Mucosa of descending colon (tissue), 3 donors: ENCODE data around the gene ARID1B. TPM values are rescaled to one million over a fixed set of nuclear protein-coding genes. Genes with fewer than 3 reads are reported as not detected.

Source experiments
- ATAC-seq: fragments of 200-7000 bp; cut with Tn5 transposase; one replicate; pipeline ENCODE4 v1.9.1; 2020; ENCODE audit warnings: mild to moderate bottlenecking, moderate library complexity
- DNase-seq, 3 donors: peaks; one replicate each; pipeline ENCODE4 v3.0.0-alpha.2; 2020
- H3K36me3 ChIP-seq: fragments of 200-600 bp; one replicate; pipeline ENCODE4 v1.8.0; 2021; ENCODE audit warnings: low read depth, mild to moderate bottlenecking
- H3K4me1 ChIP-seq: fragments of 200-600 bp; one replicate; pipeline ENCODE4 v1.8.0; 2021; ENCODE audit warnings: low read depth, mild to moderate bottlenecking
- H3K4me3 ChIP-seq: fragments of 200-600 bp; one replicate; pipeline ENCODE4 v1.8.0; 2021; ENCODE audit warnings: mild to moderate bottlenecking
- H3K9me3 ChIP-seq: fragments of 200-600 bp; one replicate; pipeline ENCODE4 v1.8.0; 2021; ENCODE audit warnings: mild to moderate bottlenecking
- intact Hi-C, 2 donors: fragments of 100-400 bp; cut with DNase I in 1 of 2; cut with micrococcal nuclease in 1 of 2; formaldehyde crosslinking; loops; one replicate each; pipeline versions ENCODE4 v1.11.0 to v1.11.1; 2022; cut with DNase I, micrococcal nuclease
- total RNA-seq, 3 donors: library from RNA; stranded (reverse); fragmentation: NEBNext Ultra II Directional in 2 of 3; extraction: Animal tissue kit (Norgen Biotek cat#: 25700) in 2 of 3; gene quantifications; one replicate each; pipeline versions ENCODE4 v1.2.1 to v1.2.4, GENCODE V29; 2021 to 2023
- TF ChIP-seq, protein P1 (sequence below): fragments of 200-600 bp; IDR thresholded peaks from one replicate; pipeline ENCODE4 v1.8.0; 2022; ENCODE audit warnings: antibody characterized with exemption, mild to moderate bottlenecking
- donor health status: DM: no; HTN: no; CAD: no; lungs with moderate emphysema.
- donor health status: DM: no; HTN: no; CAD: no.
- donor health status: DM: no; HTN: yes; CAD: no.

Gene ARID1B
- total RNA-seq, 3 donors from 2014 or later: 71.8 to 102 (median 101) TPM

DNA sequence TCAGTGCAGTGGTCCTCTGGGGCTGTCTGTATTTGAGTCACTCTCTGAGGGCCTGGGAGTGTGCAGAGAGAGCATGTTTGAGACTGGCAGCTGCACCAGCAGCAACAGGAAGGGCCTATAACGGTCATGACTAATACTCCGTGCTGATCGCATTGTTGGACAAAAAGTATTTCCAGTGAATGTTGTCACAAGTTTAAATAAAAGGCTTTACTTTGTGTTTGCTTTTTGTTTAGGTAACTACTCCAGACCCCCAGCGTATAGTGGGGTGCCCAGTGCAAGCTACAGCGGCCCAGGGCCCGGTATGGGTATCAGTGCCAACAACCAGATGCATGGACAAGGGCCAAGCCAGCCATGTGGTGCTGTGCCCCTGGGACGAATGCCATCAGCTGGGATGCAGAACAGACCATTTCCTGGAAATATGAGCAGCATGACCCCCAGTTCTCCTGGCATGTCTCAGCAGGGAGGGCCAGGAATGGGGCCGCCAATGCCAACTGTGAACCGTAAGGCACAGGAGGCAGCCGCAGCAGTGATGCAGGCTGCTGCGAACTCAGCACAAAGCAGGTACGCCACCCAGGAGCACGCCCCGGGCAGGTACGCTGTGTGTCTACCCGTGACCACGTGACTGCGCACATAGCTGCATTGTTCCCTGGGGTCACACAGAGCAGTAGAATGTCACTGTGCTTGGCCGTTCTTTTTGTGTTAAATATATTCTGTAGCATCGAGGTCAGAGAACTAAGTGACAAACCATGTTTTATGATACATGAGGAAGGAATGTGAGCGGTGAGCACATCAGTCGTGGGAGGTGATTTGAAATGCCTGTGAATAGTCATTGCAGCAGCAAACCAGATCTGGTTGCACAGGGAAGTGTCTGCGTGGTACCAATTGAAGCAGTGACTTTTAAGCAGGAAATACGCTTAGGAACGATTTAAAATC lies 371.5 kb downstream of the ARID1B start:
- no peaks in the 10 kb centered on the region for H3K36me3 ChIP-seq
- DNase-seq: no peak
- ATAC-seq: no peak
- TF ChIP-seq, protein P1, sequence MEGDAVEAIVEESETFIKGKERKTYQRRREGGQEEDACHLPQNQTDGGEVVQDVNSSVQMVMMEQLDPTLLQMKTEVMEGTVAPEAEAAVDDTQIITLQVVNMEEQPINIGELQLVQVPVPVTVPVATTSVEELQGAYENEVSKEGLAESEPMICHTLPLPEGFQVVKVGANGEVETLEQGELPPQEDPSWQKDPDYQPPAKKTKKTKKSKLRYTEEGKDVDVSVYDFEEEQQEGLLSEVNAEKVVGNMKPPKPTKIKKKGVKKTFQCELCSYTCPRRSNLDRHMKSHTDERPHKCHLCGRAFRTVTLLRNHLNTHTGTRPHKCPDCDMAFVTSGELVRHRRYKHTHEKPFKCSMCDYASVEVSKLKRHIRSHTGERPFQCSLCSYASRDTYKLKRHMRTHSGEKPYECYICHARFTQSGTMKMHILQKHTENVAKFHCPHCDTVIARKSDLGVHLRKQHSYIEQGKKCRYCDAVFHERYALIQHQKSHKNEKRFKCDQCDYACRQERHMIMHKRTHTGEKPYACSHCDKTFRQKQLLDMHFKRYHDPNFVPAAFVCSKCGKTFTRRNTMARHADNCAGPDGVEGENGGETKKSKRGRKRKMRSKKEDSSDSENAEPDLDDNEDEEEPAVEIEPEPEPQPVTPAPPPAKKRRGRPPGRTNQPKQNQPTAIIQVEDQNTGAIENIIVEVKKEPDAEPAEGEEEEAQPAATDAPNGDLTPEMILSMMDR: no peak
- H3K4me3 ChIP-seq: no peak overlapping the region
- intact Hi-C loops: no loop called here
- no peaks in the 10 kb centered on the region for H3K4me1 ChIP-seq
- no peaks in the 10 kb centered on the region for H3K9me3 ChIP-seq

DNA sequence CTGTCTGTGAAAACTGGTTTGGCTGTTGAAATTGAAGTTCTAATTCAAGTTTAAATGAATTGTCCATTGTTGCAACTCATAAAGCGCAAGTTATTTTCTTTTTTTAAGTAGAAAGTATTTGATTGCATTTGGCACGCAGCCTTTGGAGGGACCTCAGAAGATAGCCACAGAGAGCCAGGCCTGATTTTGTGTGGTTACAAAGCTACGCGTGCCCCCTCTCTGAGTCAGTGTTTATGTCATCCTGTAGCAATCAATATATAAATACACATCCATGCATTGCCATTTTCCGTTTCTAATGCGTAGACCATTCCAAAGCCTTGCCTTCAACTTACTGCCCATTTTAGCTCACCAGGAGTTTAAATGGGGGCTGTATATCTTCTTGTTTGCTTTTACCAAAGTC lies 372.9 kb downstream of the ARID1B start:
- H3K9me3 ChIP-seq: no peaks in the 10 kb centered on the region
- ATAC-seq (no peak), DNase-seq (no peak)
- H3K4me1 ChIP-seq: no peaks in the 10 kb centered on the region
- no peaks in the 10 kb centered on the region for H3K36me3 ChIP-seq
- TF ChIP-seq, protein P1: no peak
- no peak overlapping the region for H3K4me3 ChIP-seq
- intact Hi-C loops: no loop called here

DNA sequence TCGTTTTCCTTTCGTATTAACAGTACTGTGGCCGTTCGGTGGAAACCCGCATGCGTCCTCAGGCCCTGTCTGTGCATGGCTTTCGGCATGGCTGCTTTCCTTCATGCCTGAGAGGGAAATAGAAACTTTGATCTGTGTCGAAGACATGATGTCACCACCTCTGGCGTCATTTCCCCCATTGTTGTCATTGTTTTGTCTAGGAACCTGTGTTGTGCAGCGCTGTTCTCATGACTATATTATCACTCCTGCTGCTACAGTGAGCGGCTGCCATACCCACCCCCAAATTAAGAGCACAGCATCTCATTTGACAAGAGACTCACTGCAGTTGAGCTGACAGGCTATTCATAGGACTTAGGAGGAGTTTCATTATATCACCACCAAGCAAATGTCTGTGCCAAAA lies 373.9 kb downstream of the ARID1B start:
- TF ChIP-seq, protein P1: no peak
- Histone ChIP-seq H3K4me3 (no peak overlapping the region), H3K36me3 (no peaks in the 10 kb centered on the region), H3K4me1 (no peaks in the 10 kb centered on the region), H3K9me3 (no peaks in the 10 kb centered on the region)
- intact Hi-C loops: no loop called here
- ATAC-seq (no peak), DNase-seq (no peak)

DNA sequence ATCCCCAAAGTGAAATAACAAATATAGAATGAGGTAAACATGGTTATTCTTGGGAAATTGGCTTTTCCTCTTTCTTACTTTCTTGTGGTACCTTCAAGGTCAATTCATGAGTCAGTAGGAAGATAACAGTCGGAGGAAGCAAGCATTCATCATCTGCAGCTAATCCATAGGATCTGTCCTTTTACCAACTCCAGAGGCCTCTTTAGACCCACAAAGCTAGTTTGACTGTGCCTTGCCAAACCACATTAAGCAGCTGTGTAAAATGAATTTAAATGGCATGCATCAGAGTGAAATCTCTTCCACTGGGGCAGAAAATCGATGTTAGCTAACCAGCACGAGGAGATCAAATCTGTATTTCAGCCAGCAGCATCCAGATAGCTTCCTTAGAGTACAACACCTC lies 374.8 kb downstream of the ARID1B start:
- no peak for ATAC-seq

DNA sequence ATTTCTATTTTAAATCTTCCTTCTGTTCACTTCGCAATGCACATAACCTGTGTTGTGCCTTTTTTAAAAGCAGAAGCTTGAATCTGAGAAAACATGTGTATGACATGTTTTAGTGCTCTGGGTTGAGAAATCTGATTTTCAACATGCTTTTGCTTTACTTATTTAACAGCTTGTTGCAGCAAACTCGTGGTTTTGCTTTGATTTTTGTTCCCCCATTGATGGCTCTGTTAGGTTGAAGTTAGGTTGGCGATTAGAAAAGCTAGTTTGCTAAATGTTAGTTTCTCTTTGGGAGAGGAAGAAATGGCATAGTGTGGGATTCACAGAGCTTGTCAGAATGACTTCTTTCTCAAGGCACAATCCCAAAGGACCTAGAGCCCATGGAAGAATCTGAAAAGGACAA lies 375.4 kb downstream of the ARID1B start:
- Histone ChIP-seq H3K36me3 (no peaks in the 10 kb centered on the region), H3K4me3 (no peak overlapping the region), H3K4me1 (no peaks in the 10 kb centered on the region), H3K9me3 (no peaks in the 10 kb centered on the region)
- intact Hi-C loops: no loop called here
- DNase-seq (no peak), ATAC-seq (no peak)
- TF ChIP-seq, protein P1: no peak

More for the DNA sequence above, 374.8 kb downstream of the ARID1B start:
- H3K4me1 ChIP-seq: no peaks in the 10 kb centered on the region
- H3K4me3 ChIP-seq: no peak overlapping the region
- no peak for DNase-seq
- H3K9me3 ChIP-seq: no peaks in the 10 kb centered on the region
- H3K36me3 ChIP-seq: no peaks in the 10 kb centered on the region
- intact Hi-C loops: no loop called here
- TF ChIP-seq, protein P1: no peak
